Bronchial epithelial cell (primary cell): ENCODE measurements around the gene CHN2. TPM values are rescaled to one million over a fixed set of nuclear protein-coding genes. Genes with fewer than 3 reads are reported as not detected.

Experiments
- DNase-seq: peaks from one replicate; pipeline ENCODE4 v3.0.0-alpha.2; 2010; ENCODE audit warnings: low read depth
- FAIRE-seq: peaks from 2 replicates; lab custom pipeline; 2011; peaks lifted over from hg19 to GRCh38; lab: Jason Lieb, UNC
- H3K27me3 ChIP-seq: 2 replicates; pipeline ENCODE4 v1.5.1; 2011; ENCODE audit warnings: low read length; ENCODE audit not compliant: control insufficient read depth, insufficient read depth
- H3K36me3 ChIP-seq: 2 replicates; pipeline ENCODE4 v1.5.1; 2011; ENCODE audit warnings: low read length; ENCODE audit not compliant: control insufficient read depth, insufficient read depth
- H3K4me3 ChIP-seq: 2 replicates; pipeline ENCODE4 v1.5.1; 2011; ENCODE audit warnings: mild to moderate bottlenecking, low read depth, low read length, control low read depth
- CTCF ChIP-seq: IDR thresholded peaks from 2 replicates; pipeline ENCODE4 v1.5.1; 2011; ENCODE audit warnings: mild to moderate bottlenecking, moderate library complexity, low read length, control low read depth, inconsistent platforms; ENCODE audit not compliant: insufficient read depth, severe bottlenecking
- total RNA-seq: library from RNA; depleted of rRNA; stranded (reverse); fragments of >200 nt; gene quantifications from 2 replicates; pipeline ENCODE4 v1.2.1, GENCODE V29; 2014

Gene CHN2
- total RNA-seq, 1 donor from 2014 or later: 0.53 TPM

DNA sequence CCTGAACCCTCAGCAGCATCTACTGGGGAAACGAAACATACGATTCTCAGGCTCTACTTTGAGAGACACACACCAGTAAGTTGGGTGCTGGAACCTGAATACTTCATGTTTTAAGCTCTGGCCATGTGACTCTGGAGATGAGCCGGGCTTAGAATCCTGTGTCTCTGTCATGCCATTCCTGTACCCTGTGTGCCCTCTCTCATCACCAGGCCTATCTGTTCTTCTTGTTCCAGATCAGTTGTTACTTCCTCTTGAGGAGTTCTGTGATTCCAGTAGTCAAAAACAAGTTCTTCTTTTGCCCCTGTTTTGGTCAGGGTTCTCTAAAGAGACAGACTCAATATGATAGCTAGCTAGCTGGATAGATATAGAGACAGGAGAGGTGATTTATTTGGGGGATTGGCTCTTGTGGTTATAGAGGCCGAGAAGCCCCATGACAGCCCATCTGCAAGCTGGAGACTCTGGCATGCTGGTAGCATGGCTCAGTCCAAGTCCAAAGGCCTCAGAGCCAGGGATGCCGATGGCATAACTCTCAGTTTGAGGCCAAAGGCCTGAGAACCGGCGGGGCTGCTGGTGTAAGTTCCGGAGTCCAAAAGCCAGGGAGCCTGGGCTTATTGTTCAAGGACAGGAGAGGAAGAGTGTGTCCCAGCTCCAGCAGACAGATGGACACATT lies 54.3 kb downstream of the CHN2 start:
- TF ChIP-seq CTCF: no peak
- FAIRE-seq: no peak
- H3K27me3 ChIP-seq: peaks cover 4% of the 10 kb centered on the region
- H3K36me3 ChIP-seq: no peaks in the 10 kb centered on the region
- DNase-seq: no peak
- H3K4me3 ChIP-seq: no peak overlapping the region

DNA sequence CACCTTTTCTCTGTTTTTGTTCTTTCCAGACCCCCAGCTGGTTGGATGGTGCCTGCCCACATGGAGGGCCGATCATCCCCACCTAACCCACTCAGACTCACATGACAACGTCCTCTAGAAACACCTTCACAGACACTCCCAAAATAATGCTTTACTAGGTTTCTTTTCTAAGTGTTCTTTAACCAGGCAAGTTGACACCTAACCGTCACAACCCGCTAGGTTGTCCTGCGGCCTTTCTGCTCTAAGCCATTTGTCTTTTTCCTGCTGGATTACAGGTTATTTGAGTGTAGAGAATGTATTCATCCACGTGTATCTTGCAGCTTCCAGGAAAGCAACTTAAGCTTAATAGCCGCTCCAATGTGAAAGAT lies 54.8 kb downstream of the CHN2 start:
- H3K36me3 ChIP-seq: no peaks in the 10 kb centered on the region
- H3K4me3 ChIP-seq: no peak overlapping the region
- TF ChIP-seq CTCF: no peak
- FAIRE-seq (no peak), DNase-seq (no peak)
- peaks cover 3% of the 10 kb centered on the region for H3K27me3 ChIP-seq

DNA sequence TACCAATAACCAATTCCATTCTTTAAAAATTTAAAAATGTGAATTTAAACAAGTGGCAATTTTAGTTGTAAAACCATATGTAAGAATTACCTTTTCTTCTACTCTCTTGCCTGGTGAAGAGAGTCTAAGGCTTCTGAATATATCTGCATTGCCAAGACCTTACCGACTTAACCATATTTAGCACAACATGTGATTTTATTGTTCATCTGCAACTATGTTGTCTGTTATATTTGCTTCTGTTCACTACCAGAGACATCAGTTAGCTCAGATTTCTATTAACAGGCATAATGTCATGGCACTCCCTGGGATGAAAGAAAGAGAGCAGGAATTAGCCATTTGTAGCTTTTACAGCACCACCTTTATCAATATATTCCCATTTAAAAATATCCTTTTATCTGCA lies 55.3 kb downstream of the CHN2 start:
- no peak overlapping the region for H3K4me3 ChIP-seq
- no peaks in the 10 kb centered on the region for H3K36me3 ChIP-seq
- FAIRE-seq (no peak), DNase-seq (no peak)
- TF ChIP-seq CTCF: no peak
- H3K27me3 ChIP-seq: peaks cover 3% of the 10 kb centered on the region

GRCh38 chr7:29253225-29253624 lies 58.6 kb downstream of the CHN2 start:
- no peaks in the 10 kb centered on the region for H3K27me3 ChIP-seq
- no peak overlapping the region for H3K4me3 ChIP-seq
- FAIRE-seq (no peak), DNase-seq (no peak)
- no peak for TF ChIP-seq CTCF
- no peaks in the 10 kb centered on the region for H3K36me3 ChIP-seq

DNA sequence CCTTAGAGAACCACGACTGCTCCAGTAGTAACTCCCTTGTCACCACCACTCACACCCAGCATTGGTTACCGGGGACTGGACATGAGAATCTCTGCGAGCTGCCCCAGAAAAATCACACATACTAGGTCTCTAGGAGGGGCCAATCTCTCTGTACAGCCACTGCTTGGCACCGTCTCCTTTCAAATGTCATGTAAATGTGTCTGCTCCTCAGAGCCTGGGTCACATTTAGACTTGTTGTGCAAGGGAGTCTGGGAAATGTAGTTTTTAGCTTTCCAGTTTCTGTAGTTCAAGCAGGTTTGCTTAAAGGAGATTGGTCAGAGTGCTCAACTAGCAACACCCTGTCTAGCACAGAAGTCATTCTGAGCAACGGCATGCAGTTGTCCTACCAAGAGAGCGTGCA lies 60.0 kb downstream of the CHN2 start:
- no peak for TF ChIP-seq CTCF
- no peak for FAIRE-seq
- H3K27me3 ChIP-seq: no peaks in the 10 kb centered on the region
- peak; percentile 29 for DNase-seq
- H3K36me3 ChIP-seq: no peaks in the 10 kb centered on the region
- no peak overlapping the region for H3K4me3 ChIP-seq

DNA sequence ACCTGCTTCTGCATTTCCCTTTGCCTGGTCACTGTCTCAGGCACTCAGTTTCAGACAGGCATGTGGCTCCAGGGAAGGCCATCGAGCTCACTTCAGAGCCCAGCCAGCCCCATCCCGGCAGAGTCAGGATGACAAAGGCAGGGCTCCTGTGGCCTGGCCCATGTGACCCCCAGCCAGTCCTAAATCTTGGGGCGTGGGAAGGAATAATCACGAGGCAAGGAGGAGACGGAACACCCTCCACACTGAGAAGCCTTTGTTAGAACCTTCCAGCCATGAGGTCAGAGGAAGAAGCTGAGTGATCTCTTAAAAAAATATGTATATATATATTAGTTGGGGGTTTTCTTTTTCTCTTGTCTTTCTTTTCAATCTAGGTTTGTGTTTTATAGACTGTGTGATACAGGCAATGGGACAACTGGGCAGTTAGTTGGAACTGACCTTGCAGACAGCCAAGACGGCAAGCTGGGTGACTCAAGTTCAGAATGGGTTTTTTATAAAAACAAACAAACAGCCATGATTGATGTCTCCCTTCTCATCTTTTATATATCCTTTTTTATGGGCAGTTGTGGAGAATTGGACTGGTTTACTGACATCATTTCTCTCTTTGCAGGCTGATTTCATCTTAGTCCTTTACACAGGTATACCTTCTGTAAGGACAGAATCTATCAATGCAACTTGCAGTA lies 60.8 kb downstream of the CHN2 start:
- DNase-seq: no peak
- H3K4me3 ChIP-seq: no peak overlapping the region
- no peaks in the 10 kb centered on the region for H3K36me3 ChIP-seq
- H3K27me3 ChIP-seq: no peaks in the 10 kb centered on the region
- TF ChIP-seq CTCF: no peak
- FAIRE-seq: no peak
